ENCODE measurements around the gene NTN4.
"Not testable (repeated sequence)": the region's sequence is repeated elsewhere in the genome, so short reads cannot be mapped to it uniquely, and the experiment has no call there.

Gene NTN4

DNA sequence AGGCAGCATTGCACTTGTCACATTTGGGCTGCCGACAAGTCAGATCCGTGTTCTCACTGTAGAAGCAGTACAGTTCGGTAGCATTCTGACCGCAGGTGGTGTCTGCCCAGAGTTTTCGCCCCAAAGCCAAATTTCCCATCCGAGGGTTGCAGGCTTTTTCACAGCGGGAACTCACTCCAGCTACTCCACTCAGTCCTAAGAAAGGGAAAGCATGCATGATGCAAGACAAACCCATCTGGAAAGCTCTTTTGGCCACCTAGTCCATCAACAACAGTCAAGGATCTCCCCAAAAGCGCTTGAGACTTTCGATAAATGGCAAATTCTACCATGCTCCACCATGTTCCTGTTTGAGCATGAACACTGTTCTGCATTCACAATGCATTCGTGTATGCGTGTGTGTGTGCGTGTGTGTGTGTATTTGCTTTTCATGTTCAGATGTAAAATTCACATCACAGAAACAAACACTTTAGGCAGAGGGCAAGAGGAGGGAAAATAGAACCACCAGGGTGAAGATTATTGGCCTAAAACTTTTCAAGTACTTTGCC lies 3.2 kb downstream of the NTN4 start:
- ATAC-seq (replicated peaks) = no peak
- no peaks in the 10 kb centered on the region for H3K9me3 Mint-ChIP-seq
- peaks cover 0 to 16% of the 10 kb centered on the region in 2 donors for H3K4me1 Mint-ChIP-seq (ENCODE audit: low read depth in 2 of 2)
- H3K27ac Mint-ChIP-seq = no peak overlapping the region
- H3K36me3 Mint-ChIP-seq (ENCODE audit: insufficient read depth) = peaks cover 8% of the 10 kb centered on the region
- H3K27me3 Mint-ChIP-seq = peaks cover 25 to 60% of the 10 kb centered on the region in 2 donors
- no peak overlapping the region for H3K4me3 Mint-ChIP-seq
- no peak for DNase-seq

GRCh38 chr12:95784915-95785314 lies 5.6 kb downstream of the NTN4 start:
- no peak for DNase-seq
- Mint-ChIP-seq H3K36me3 (ENCODE audit: insufficient read depth) (no peaks in the 10 kb centered on the region), H3K4me3 (no peak overlapping the region), H3K4me1 (ENCODE audit: low read depth in 2 of 2) (peaks cover 0 to 11% of the 10 kb centered on the region in 2 donors), H3K27me3 (peaks cover 11 to 45% of the 10 kb centered on the region in 2 donors), H3K27ac (no peak overlapping the region), H3K9me3 (no peaks in the 10 kb centered on the region)
- no peak for ATAC-seq (replicated peaks)

- H3K36me3 Mint-ChIP-seq (ENCODE audit: insufficient read depth) = no peaks in the 10 kb centered on the region
- no peak overlapping the region for H3K27ac Mint-ChIP-seq
- H3K27me3 Mint-ChIP-seq = peaks cover 6 to 39% of the 10 kb centered on the region in 2 donors
- no peaks in the 10 kb centered on the region for H3K9me3 Mint-ChIP-seq
- H3K4me1 Mint-ChIP-seq (ENCODE audit: low read depth in 2 of 2) = peaks cover 0 to 7% of the 10 kb centered on the region in 2 donors
- H3K4me3 Mint-ChIP-seq = no peak overlapping the region
- DNase-seq (no peak), ATAC-seq (replicated peaks) (no peak)
Measured at GRCh38 chr12:95784286-95784685, 6.3 kb downstream of the NTN4 start.

DNA sequence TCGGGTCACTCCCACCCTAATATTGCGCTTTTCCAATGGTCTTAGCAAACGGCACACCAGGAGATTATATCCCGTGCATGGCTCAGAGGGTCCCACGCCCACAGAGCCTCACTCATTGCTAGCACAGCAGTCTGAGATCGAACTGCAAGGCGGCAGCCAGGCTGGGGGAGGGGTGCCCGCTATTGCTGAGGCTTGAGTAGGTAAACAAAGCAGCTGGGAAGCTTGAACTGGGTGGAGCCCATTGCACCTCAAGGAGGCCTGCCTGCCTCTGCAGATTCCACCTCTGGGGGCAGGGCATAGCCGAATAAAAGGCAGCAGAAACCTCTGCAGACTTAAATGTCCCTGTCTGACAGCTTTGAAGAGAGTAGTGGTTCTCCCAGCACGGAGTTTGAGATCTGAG lies 15.1 kb downstream of the NTN4 start:
- H3K4me3 Mint-ChIP-seq; H3K27ac Mint-ChIP-seq; H3K4me1 Mint-ChIP-seq (ENCODE audit: low read depth in 2 of 2); H3K9me3 Mint-ChIP-seq; ATAC-seq (replicated peaks); DNase-seq; H3K36me3 Mint-ChIP-seq (ENCODE audit: insufficient read depth): not testable (repeated sequence)
- peaks cover 0 to 48% of the 10 kb centered on the region in 2 donors for H3K27me3 Mint-ChIP-seq

- Mint-ChIP-seq H3K4me1 (ENCODE audit: low read depth in 2 of 2) (no peaks in the 10 kb centered on the region), H3K27ac (no peak overlapping the region), H3K27me3 (peaks cover 0 to 51% of the 10 kb centered on the region in 2 donors), H3K9me3 (no peaks in the 10 kb centered on the region), H3K36me3 (ENCODE audit: insufficient read depth) (no peaks in the 10 kb centered on the region), H3K4me3 (no peak overlapping the region)
- ATAC-seq (replicated peaks) (no peak), DNase-seq (no peak)
Measured at GRCh38 chr12:95774311-95775045, 16.1 kb downstream of the NTN4 start.

- H3K36me3 Mint-ChIP-seq (ENCODE audit: insufficient read depth) = no peaks in the 10 kb centered on the region
- H3K9me3 Mint-ChIP-seq = no peaks in the 10 kb centered on the region
- no peak for ATAC-seq (replicated peaks)
- no peak for DNase-seq
- peaks cover 0 to 57% of the 10 kb centered on the region in 2 donors for H3K27me3 Mint-ChIP-seq
- H3K27ac Mint-ChIP-seq = no peak overlapping the region
- H3K4me1 Mint-ChIP-seq (ENCODE audit: low read depth in 2 of 2) = peaks cover 0 to 4% of the 10 kb centered on the region in 2 donors
- no peak overlapping the region for H3K4me3 Mint-ChIP-seq
Measured at GRCh38 chr12:95773320-95773719, 17.2 kb downstream of the NTN4 start.

DNA sequence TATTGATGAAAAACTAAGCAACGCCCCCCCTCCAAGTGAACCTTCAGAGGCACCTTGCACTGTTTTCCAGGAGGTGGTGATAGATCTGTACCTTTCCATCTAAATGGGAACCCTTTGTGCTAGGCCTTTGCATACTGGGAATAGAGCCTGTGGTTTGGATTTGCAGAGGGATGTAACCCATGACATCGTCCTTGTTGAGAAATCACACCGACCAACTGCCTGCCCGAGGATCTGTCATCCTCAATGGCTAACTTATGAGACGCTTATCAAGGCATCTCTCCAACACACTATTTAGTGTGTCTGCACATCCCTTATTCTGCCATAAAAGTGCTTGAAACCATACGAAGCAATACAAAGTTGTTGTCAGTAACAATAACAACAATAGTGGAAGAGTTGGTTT lies 22.9 kb downstream of the NTN4 start:
- Mint-ChIP-seq H3K9me3 (no peaks in the 10 kb centered on the region), H3K36me3 (ENCODE audit: insufficient read depth) (no peaks in the 10 kb centered on the region), H3K4me3 (no peak overlapping the region), H3K27me3 (peaks cover 7 to 64% of the 10 kb centered on the region in 2 donors), H3K4me1 (ENCODE audit: low read depth in 2 of 2) (peaks cover 0 to 4% of the 10 kb centered on the region in 2 donors), H3K27ac (no peak overlapping the region)
- ATAC-seq (replicated peaks) (no peak), DNase-seq (no peak)

DNA sequence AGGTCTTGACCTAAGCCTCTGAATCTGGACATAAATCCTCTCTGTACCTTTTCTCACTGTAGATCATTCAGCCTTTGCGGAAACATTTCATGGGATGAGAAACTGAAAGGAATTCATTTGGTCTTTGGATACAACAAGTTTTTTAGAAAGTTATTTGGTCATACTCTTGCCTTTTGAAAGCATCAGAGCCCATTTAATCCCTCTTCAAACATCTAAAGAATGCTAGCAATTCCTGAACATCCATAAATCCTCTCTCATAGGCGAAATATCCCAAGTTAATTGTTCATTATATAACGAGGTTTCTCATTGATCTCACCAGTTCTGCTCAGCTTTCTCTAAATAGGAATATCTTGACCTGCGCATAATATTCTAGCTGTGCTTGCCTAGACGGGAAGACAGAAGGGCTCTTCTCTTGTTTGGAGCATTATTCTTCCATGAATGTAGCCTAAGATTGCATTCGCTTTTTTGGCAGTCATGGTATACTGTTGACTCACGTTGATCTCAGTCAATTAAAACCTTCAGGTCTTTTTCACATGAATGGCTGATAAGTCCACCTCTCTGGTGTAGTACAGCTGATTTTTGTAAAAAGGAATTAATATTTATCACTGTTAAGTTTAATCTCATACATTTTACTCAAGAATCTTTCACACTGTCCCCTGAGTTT lies 24.1 kb downstream of the NTN4 start:
- DNase-seq (no peak), ATAC-seq (replicated peaks) (no peak)
- Mint-ChIP-seq H3K4me3 (no peak overlapping the region), H3K4me1 (ENCODE audit: low read depth in 2 of 2) (peaks cover 0 to 4% of the 10 kb centered on the region in 2 donors), H3K27ac (no peak overlapping the region), H3K36me3 (ENCODE audit: insufficient read depth) (peaks cover under 1% of the 10 kb centered on the region), H3K27me3 (peaks cover 7 to 62% of the 10 kb centered on the region in 2 donors), H3K9me3 (no peaks in the 10 kb centered on the region)

- Mint-ChIP-seq H3K36me3 (ENCODE audit: insufficient read depth) (peaks cover 3% of the 10 kb centered on the region), H3K27ac (no peak overlapping the region)
- no peak for ATAC-seq (replicated peaks)
Measured at GRCh38 chr12:95764848-95765247, 25.7 kb downstream of the NTN4 start.

DNA sequence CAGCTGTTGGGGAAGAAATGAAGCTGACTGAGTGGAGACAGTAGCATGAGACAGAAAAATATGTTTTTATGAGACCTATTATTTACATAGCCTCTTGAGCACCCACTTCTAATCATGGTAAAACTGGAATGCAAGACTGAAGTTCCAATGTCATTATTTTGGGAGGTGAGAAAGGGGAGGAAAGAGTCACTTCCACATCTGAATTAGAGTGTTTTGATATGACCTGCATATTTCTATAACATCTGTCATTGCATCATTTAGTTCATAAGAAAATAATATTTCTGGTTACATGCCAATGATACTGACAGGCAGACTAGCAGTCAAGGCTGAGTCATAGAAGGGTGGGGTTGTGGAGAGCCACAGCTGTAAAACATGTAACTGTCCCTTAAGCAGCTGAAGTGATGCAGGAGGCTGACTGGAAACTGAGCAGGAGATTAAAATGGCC lies 26.7 kb downstream of the NTN4 start:
- DNase-seq (no peak), ATAC-seq (replicated peaks) (no peak)
- Mint-ChIP-seq H3K9me3 (no peaks in the 10 kb centered on the region), H3K4me3 (no peak overlapping the region), H3K4me1 (ENCODE audit: low read depth in 2 of 2) (peaks cover 0 to under 1% of the 10 kb centered on the region in 2 donors), H3K27me3 (peaks cover 7 to 65% of the 10 kb centered on the region in 2 donors), H3K27ac (no peak overlapping the region), H3K36me3 (ENCODE audit: insufficient read depth) (peaks cover 3% of the 10 kb centered on the region)

More at GRCh38 chr12:95764848-95765247, 25.7 kb downstream of the NTN4 start:
- Mint-ChIP-seq H3K4me3 (no peak overlapping the region), H3K27me3 (peaks cover 7 to 64% of the 10 kb centered on the region in 2 donors), H3K9me3 (no peaks in the 10 kb centered on the region), H3K4me1 (ENCODE audit: low read depth in 2 of 2) (peaks cover 0 to 4% of the 10 kb centered on the region in 2 donors)
- no peak for DNase-seq

GRCh38 chr12:95762123-95762785 lies 28.3 kb downstream of the NTN4 start:
- DNase-seq (no peak), ATAC-seq (replicated peaks) (no peak)
- H3K36me3 Mint-ChIP-seq (ENCODE audit: insufficient read depth) = peaks cover 3% of the 10 kb centered on the region
- no peak overlapping the region for H3K4me3 Mint-ChIP-seq
- no peaks in the 10 kb centered on the region for H3K4me1 Mint-ChIP-seq (ENCODE audit: low read depth in 2 of 2)
- peaks cover 7 to 51% of the 10 kb centered on the region in 2 donors for H3K27me3 Mint-ChIP-seq
- H3K9me3 Mint-ChIP-seq = no peaks in the 10 kb centered on the region
- H3K27ac Mint-ChIP-seq = no peak overlapping the region

GRCh38 chr12:95760371-95760770 lies 30.2 kb downstream of the NTN4 start:
- ATAC-seq (replicated peaks) (no peak), DNase-seq (no peak)
- H3K4me1 Mint-ChIP-seq (ENCODE audit: low read depth in 2 of 2) = no peaks in the 10 kb centered on the region
- peaks cover 0 to 46% of the 10 kb centered on the region in 2 donors for H3K27me3 Mint-ChIP-seq
- H3K27ac Mint-ChIP-seq = no peak overlapping the region
- H3K4me3 Mint-ChIP-seq = no peak overlapping the region
- H3K9me3 Mint-ChIP-seq = no peaks in the 10 kb centered on the region
- H3K36me3 Mint-ChIP-seq (ENCODE audit: insufficient read depth) = peaks cover 3% of the 10 kb centered on the region

DNA sequence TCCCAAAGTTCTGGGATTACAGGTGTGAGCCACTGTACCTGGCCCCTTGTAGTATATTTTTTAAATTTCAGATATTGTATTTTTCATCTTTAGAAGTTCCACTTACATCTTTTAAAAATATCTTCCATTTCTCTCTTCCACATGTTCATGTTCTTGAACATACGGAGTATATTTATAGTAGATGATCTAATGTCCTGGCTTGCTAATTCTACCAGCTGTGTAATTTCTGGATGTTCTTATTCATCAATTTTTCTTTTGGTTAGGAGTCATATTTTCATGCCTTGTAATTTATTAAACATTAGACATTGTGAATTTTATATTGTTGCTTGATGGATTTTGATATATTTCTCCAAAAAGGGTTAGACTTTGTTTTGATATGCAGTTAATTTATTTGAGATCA lies 30.8 kb downstream of the NTN4 start:
- peaks cover 0 to 40% of the 10 kb centered on the region in 2 donors for H3K27me3 Mint-ChIP-seq
- no peaks in the 10 kb centered on the region for H3K9me3 Mint-ChIP-seq
- no peaks in the 10 kb centered on the region for H3K4me1 Mint-ChIP-seq (ENCODE audit: low read depth in 2 of 2)
- ATAC-seq (replicated peaks) = no peak
- peaks cover 3% of the 10 kb centered on the region for H3K36me3 Mint-ChIP-seq (ENCODE audit: insufficient read depth)
- no peak overlapping the region for H3K27ac Mint-ChIP-seq
- no peak for DNase-seq
- H3K4me3 Mint-ChIP-seq = no peak overlapping the region
